Choroid plexus epithelial cell (primary cell): Measurements from ENCODE around the gene CRAT.
A peak's percentile ranks its signal among the peaks of the same experiment; 100 is the strongest.

ENCODE experiments used
- DNase-seq: peaks from one replicate; pipeline ENCODE4 v3.0.0-alpha.2; 2010; ENCODE audit warnings: low read depth
- H3K4me3 ChIP-seq: 2 replicates; pipeline ENCODE4 v1.5.1; 2011; ENCODE audit warnings: low read depth, mild to moderate bottlenecking, control low read depth, low read length, moderate library complexity
- CTCF ChIP-seq: conservative IDR thresholded peaks from 2 replicates; pipeline ENCODE4 v1.5.1; 2011; ENCODE audit warnings: low read depth, mild to moderate bottlenecking, control low read depth, inconsistent platforms, low read length, moderate library complexity

Gene CRAT

GRCh38 chr9:129080601-129081387, 29.8 kb downstream of the CRAT start, which contains the start of gene DOLPP1:
DOLPP1 (plus strand) TSS chr9:129081111; CDS start chr9:129081132, 21 bp downstream.
- DNase-seq: peak; percentile 100
- no peak for TF ChIP-seq CTCF
- peak within 1 kb of the TSS; percentile 74 for H3K4me3 ChIP-seq

GRCh38 chr9:129080298-129080600, 30.3 kb downstream of the CRAT start:
- peak overlapping the region; percentile 74 for H3K4me3 ChIP-seq
- TF ChIP-seq CTCF: no peak
- no peak for DNase-seq

GRCh38 chr9:129079829-129080228, 30.8 kb downstream of the CRAT start:
- no peak for TF ChIP-seq CTCF
- no peak overlapping the region for H3K4me3 ChIP-seq
- no peak for DNase-seq

- no peak for TF ChIP-seq CTCF
- no peak for DNase-seq
Measured at GRCh38 chr9:129078691-129079503, 31.7 kb downstream of the CRAT start.

GRCh38 chr9:129077236-129077635, 33.4 kb downstream of the CRAT start:
- DNase-seq: no peak
- no peak for TF ChIP-seq CTCF
- H3K4me3 ChIP-seq: no peak overlapping the region

More at GRCh38 chr9:129078691-129079503, 31.7 kb downstream of the CRAT start:
- no peak overlapping the region for H3K4me3 ChIP-seq

GRCh38 chr9:129076640-129077037, 34.0 kb downstream of the CRAT start:
- no peak overlapping the region for H3K4me3 ChIP-seq
- DNase-seq: no peak
- TF ChIP-seq CTCF: no peak
